22Rv1 (cell line): ENCODE results near the gene ACTL7B.

Experiments used
- H3K27ac ChIP-seq: fragments of 450-650 bp; 2 replicates; pipeline ENCODE4 v1.5.1; 2017
- CTCF ChIP-seq: fragments of 450-650 bp; IDR thresholded peaks from 2 replicates; pipeline ENCODE4 v1.5.1; 2017; ENCODE audit warnings: mild to moderate bottlenecking
- ZFX ChIP-seq: fragments of 450-650 bp; IDR thresholded peaks from 2 replicates; pipeline ENCODE4 v1.6.1; 2017; ENCODE audit warnings: antibody characterized with exemption, borderline replicate concordance

The ACTL7B gene

GRCh38 chr9:108866001-108866420 lies 10.2 kb upstream of the ACTL7B start:
- no peak for TF ChIP-seq ZFX
- TF ChIP-seq CTCF: no peak
- no peak overlapping the region for H3K27ac ChIP-seq

GRCh38 chr9:108865037-108865436 lies 9.3 kb upstream of the ACTL7B start:
- H3K27ac ChIP-seq: no peak overlapping the region
- no peak for TF ChIP-seq CTCF
- TF ChIP-seq ZFX: no peak

GRCh38 chr9:108864446-108864845 lies 8.7 kb upstream of the ACTL7B start:
- no peak overlapping the region for H3K27ac ChIP-seq

GRCh38 chr9:108863891-108864290 lies 8.1 kb upstream of the ACTL7B start:
- no peak for TF ChIP-seq ZFX
- no peak overlapping the region for H3K27ac ChIP-seq

More at GRCh38 chr9:108864446-108864845, 8.7 kb upstream of the ACTL7B start:
- TF ChIP-seq ZFX: no peak
- no peak for TF ChIP-seq CTCF

- TF ChIP-seq ZFX (no peak), CTCF (no peak)
- H3K27ac ChIP-seq: no peak within 1 kb of the TSS
Observed at GRCh38 chr9:108861997-108862396, 6.2 kb upstream of the ACTL7B start, which contains the start of gene ACTL7A. Gene ACTL7A (plus strand): TSS chr9:108862266. CDS start chr9:108862323, 57 bp downstream.

- TF ChIP-seq ZFX (no peak), CTCF (no peak)
Observed at GRCh38 chr9:108861464-108861863, 5.7 kb upstream of the ACTL7B start.

GRCh38 chr9:108860764-108861163 lies 5.0 kb upstream of the ACTL7B start:
- H3K27ac ChIP-seq: no peak overlapping the region
- TF ChIP-seq CTCF (no peak), ZFX (no peak)

More at GRCh38 chr9:108861464-108861863, 5.7 kb upstream of the ACTL7B start:
- H3K27ac ChIP-seq: no peak overlapping the region

- H3K27ac ChIP-seq: no peak overlapping the region
- TF ChIP-seq CTCF (no peak), ZFX (no peak)
Observed at GRCh38 chr9:108860354-108860753, 4.6 kb upstream of the ACTL7B start.
